Lower lobe of right lung (tissue), 2 donors: Measurements from ENCODE around the gene MXRA8. TPM values are rescaled to one million over a fixed set of nuclear protein-coding genes. Genes with fewer than 3 reads are reported as not detected.
A peak's percentile ranks its signal among the peaks of the same experiment; 100 is the strongest.

ENCODE experiments used
- ATAC-seq, 2 donors: fragments of 200-7000 bp; cut with Tn5 transposase; one replicate each; pipeline ENCODE4 v1.9.1; 2020 to 2022; ENCODE audit warnings: mild to moderate bottlenecking in 2 of 2, moderate library complexity in 2 of 2
- DNase-seq: peaks from one replicate; pipeline ENCODE4 v3.0.0-alpha.2; 2020
- H3K27ac ChIP-seq: fragments of 200-600 bp; one replicate; pipeline ENCODE4 v1.8.0; 2022
- H3K27me3 ChIP-seq: fragments of 200-600 bp; one replicate; pipeline ENCODE4 v1.8.0; 2022; ENCODE audit warnings: low read depth
- H3K36me3 ChIP-seq: fragments of 200-600 bp; one replicate; pipeline ENCODE4 v1.8.0; 2022; ENCODE audit warnings: mild to moderate bottlenecking
- H3K4me1 ChIP-seq: fragments of 200-600 bp; one replicate; pipeline ENCODE4 v1.8.0; 2022
- H3K4me3 ChIP-seq: fragments of 200-600 bp; one replicate; pipeline ENCODE4 v1.8.0; 2022; ENCODE audit warnings: mild to moderate bottlenecking
- H3K9me3 ChIP-seq: fragments of 200-600 bp; one replicate; pipeline ENCODE4 v1.8.0; 2022
- CTCF ChIP-seq: fragments of 200-600 bp; IDR thresholded peaks from one replicate; pipeline ENCODE4 v1.8.0; 2022; ENCODE audit warnings: antibody characterized with exemption, mild to moderate bottlenecking
- intact Hi-C: fragments of 100-400 bp; cut with DNase I; formaldehyde crosslinking; loops from one replicate; pipeline ENCODE4 v1.11.0; 2022
- total RNA-seq: library from RNA; stranded (reverse); fragmentation: NEBNext Ultra II Directional; extraction: Animal tissue kit (Norgen Biotek cat#: 25700); gene quantifications from one replicate; pipeline ENCODE4 v1.2.1, GENCODE V29; 2021
- donor health status: DM: no; HTN: yes; CAD: no; lungs with severe emphysema.

The MXRA8 gene
- total RNA-seq, 1 donor from 2014 or later, result 39.3 TPM

GRCh38 chr1:1311107-1312104 lies 46.9 kb downstream of the MXRA8 start:
- DNase-seq, result no peak
- peaks cover 65% of the 10 kb centered on the region for H3K36me3 ChIP-seq

GRCh38 chr1:1310476-1311053 lies 47.8 kb downstream of the MXRA8 start:
- DNase-seq, result no peak
- Histone ChIP-seq H3K27me3 (no peaks in the 10 kb centered on the region), H3K27ac (no peak overlapping the region), H3K9me3 (no peaks in the 10 kb centered on the region), H3K4me1 (peaks cover 28% of the 10 kb centered on the region), H3K4me3 (no peak overlapping the region), H3K36me3 (peaks cover 59% of the 10 kb centered on the region)
- ATAC-seq, result no peak
- no peak for TF ChIP-seq CTCF
- intact Hi-C loops, result no loop called here

More at GRCh38 chr1:1311107-1312104, 46.9 kb downstream of the MXRA8 start:
- intact Hi-C loops, result no loop called here
- H3K27me3 ChIP-seq, result no peaks in the 10 kb centered on the region
- ATAC-seq, result no peak
- TF ChIP-seq CTCF, result no peak
- H3K4me3 ChIP-seq, result no peak overlapping the region
- H3K4me1 ChIP-seq, result peaks cover 19% of the 10 kb centered on the region
- no peaks in the 10 kb centered on the region for H3K9me3 ChIP-seq
- H3K27ac ChIP-seq, result no peak overlapping the region

- Histone ChIP-seq H3K27me3 (no peaks in the 10 kb centered on the region), H3K36me3 (peaks cover 56% of the 10 kb centered on the region), H3K4me1 (peaks cover 33% of the 10 kb centered on the region), H3K9me3 (no peaks in the 10 kb centered on the region), H3K4me3 (no peak overlapping the region), H3K27ac (peak overlapping the region; percentile 93)
- TF ChIP-seq CTCF, result no peak
- ATAC-seq (no peak), DNase-seq (no peak)
- intact Hi-C loops, result no loop called here
These were observed 48.3 kb downstream of the MXRA8 start for GRCh38 chr1:1310109-1310385.

GRCh38 chr1:1309251-1310108 lies 48.9 kb downstream of the MXRA8 start:
- H3K36me3 ChIP-seq, result peaks cover 50% of the 10 kb centered on the region
- no peak for ATAC-seq
- no peaks in the 10 kb centered on the region for H3K9me3 ChIP-seq
- TF ChIP-seq CTCF, result no peak
- peak overlapping the region; percentile 93 for H3K27ac ChIP-seq
- H3K4me1 ChIP-seq, result peaks cover 39% of the 10 kb centered on the region
- peak; percentile 66 for DNase-seq
- H3K4me3 ChIP-seq, result peak overlapping the region; percentile 93
- no peaks in the 10 kb centered on the region for H3K27me3 ChIP-seq
- intact Hi-C loops, result no loop called here

GRCh38 chr1:1308756-1309250 lies 49.6 kb downstream of the MXRA8 start:
- H3K4me3 ChIP-seq, result peak overlapping the region; percentile 93
- intact Hi-C loops, result no loop called here
- DNase-seq (no peak), ATAC-seq (peak; percentile 1 to 13)
- no peaks in the 10 kb centered on the region for H3K9me3 ChIP-seq
- peaks cover 45% of the 10 kb centered on the region for H3K4me1 ChIP-seq
- TF ChIP-seq CTCF, result no peak
- peak overlapping the region; percentile 93 for H3K27ac ChIP-seq
- H3K36me3 ChIP-seq, result peaks cover 44% of the 10 kb centered on the region
- no peaks in the 10 kb centered on the region for H3K27me3 ChIP-seq
